CMK (cell line): ENCODE results near the gene CCL21.
"Not testable (repeated sequence)": the region's sequence is repeated elsewhere in the genome, so short reads cannot be mapped to it uniquely, and the experiment has no call there.

Experiments used
- DNase-seq: peaks from one replicate; pipeline ENCODE4 v3.0.0-alpha.2; 2010; ENCODE audit warnings: low read depth

The CCL21 gene, protein sequence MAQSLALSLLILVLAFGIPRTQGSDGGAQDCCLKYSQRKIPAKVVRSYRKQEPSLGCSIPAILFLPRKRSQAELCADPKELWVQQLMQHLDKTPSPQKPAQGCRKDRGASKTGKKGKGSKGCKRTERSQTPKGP

DNA sequence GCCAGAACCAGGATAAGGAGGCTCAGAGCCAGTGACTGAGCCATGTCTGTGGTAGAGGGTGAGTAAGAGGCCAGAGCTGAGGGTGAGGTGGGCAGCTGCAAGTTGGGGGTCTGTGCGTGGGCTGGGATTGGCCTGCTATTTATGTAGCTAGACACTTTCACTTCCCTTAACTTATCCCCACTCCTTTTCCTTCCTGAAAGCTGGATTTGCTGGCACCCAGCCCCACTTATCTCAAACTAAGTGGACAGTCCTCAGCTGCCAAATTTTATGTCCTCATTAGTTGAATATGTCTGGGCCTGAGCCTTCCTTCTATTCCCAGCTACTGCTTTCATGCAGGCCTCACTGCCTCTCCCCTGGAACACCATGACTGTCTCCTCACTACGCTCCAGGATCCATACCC is at the start of gene CCL21:
TSS of gene CCL21 (minus strand) at position 114 of the 400 bp plus-strand sequence. CDS start at position 44, 70 bp downstream.
- no peak for DNase-seq

DNA sequence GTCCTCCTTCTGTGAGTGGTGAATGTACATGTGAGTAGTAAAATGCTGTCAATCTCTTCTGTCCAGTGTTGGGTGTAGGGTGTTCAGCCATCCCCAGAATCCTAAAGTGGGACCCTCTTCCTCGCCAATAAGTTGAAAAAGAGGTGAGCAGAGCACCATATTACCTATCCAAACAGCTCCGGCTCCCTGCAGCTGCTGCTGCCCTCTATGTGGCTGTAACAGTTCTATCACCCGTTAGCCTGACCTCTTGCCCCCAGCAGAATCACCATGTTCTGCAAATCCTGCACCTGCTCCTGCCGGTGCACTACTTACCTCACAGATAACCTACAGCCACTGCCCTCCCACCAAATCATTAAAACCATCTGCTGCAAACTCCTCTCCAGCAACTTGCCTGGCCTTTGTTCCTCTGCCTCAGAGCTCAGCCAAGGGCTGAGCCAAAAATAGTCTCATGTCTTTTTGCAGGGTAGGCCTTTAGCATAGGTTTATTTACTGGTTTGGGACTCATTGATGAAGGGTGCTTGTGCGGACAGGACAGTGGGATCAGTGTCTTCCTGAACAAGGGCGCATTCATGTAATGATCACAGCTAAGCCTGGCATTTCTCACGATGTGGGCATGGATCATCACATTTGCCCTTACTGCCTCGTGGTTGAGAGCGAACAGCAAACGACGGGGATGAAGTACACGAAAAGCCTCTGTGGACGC is 49.6 kb upstream of the CCL21 start:
- DNase-seq = no peak

DNA sequence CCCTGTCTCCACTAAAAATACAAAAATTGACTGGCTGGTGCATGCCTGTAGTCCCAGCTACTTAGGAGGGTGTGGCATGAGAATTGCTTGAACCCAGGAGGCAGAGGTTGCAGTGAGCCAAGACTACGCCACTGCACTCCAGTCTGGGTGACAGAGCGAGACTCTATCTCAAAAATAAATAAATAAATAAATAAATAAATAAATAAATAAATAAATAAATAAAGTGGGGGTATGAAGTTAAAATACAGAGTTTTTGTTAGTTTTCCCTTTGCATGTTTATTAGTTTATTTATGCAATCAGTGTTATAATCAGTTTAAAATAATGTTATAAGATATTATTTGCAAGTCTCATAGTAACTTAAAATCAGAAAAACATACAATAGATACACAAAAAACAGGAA is 40.4 kb upstream of the CCL21 start:
- not testable (repeated sequence) for DNase-seq

DNA sequence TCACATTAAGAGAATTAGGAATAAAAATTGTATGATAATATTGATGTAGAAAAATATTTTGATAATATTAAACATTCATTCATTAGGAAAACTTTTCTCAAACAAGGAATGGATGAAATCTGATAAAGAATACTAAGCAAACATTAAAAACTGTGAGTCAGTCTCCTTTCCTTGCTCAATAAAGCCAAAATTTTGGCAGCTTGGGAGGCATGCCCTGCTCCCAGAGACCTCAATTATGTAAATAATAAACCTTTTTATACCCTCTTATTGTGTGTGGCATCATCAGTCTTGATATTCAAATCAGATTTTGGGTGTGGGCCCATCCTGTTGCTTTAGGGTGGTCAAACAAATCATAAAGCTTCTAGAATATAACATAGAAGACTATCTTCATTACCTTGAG is 36.6 kb upstream of the CCL21 start:
- DNase-seq = no peak

DNA sequence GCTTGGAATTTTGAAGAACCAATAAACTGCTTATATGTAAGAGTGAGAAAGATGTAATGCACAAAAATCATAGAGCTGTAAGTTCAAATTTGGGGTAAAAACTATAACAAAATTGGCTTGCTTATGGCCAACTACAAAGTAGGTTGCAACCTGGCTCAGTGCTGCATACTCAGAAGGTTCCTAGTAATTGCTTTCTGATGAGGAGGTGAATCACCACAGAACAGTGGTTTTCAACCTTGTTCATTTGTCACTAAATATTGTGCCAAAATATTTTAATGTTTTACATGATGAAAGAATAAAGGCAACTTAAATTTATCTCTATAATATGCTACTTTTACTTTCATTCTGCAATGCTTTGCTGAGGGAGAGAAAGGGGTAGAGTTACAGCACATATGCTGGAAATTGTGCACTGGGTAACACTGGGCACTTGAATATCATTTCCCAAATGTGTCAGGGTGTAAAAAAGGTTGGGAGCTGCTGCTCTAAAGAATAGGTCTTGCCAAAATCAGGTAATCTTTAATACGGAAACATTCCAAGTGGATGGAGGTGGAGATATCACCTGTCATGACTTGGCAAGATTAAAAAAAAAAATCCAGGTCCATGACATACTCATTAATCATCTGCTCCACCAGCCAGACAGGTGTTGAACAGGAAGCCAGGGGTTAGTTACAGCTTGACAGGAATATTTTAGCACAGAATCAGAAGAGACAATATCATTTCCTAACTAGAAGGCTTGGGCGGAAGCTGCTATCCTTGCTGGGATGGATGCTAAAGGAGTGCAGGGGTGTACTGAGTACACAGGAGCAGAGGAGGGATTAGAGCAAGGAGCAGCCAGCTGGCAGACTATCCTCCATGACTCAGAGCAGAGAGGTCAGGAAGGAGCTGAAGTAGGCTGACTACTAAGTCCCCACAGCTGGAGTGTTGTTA is 34.6 kb upstream of the CCL21 start:
- DNase-seq = no peak

DNA sequence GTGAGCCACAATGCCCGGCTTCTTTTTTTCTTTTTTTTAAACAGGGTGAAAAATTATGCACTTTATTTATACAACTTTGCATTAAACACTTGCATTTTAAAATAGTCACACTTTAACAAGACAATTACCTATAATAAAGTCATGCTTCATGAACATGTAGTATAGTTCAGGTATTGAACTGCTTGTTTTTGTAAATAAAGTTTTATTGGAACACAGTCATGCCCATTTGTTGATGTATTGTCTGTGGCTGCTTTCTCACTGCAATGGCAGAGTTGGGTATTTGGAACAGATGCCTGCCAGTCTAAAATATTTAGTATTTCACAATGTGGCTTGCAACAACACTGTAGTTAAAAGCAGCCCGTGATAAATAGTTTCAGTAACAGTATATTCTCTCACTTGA is 32.8 kb upstream of the CCL21 start:
- DNase-seq = no peak

DNA sequence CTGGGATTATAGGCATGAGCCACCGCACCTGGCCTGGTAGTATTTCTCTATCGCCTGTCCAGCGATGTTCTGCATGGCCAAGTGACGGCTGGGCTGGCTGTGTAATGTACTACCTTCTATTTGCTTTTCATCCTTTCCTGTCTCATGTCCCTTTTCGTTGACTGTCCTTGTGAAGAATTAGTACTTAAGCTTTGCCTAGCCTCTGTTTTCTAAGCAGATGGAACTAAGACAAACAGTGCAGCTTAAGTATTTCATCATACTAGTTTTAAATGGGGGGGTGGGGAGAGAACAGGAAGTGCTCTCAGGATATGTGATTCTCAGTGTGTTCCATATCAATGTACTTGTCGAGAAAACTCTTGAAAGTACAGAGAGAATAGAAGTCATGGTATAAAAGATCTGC is 31.7 kb upstream of the CCL21 start:
- DNase-seq = no peak

DNA sequence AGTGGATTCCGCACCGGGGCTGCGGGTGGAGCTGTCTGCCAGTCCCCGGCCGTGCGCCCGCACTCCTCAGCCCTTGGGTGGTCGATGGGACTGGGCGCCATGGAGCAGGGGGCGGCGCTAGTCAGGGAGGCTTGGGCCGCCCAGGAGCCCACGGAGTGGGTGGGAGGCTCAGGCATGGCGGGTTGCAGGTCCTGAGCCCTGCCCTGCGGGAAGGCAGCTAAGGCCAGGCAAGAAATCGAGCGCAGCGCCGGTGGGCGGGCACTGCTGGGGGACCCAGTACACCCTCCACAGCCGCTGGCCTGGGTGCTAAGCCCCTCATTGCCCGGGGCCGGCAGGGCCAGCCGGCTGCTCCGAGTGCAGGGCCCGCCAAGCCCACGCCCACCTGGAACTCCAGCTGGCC is 30.2 kb upstream of the CCL21 start:
- DNase-seq = not testable (repeated sequence)

DNA sequence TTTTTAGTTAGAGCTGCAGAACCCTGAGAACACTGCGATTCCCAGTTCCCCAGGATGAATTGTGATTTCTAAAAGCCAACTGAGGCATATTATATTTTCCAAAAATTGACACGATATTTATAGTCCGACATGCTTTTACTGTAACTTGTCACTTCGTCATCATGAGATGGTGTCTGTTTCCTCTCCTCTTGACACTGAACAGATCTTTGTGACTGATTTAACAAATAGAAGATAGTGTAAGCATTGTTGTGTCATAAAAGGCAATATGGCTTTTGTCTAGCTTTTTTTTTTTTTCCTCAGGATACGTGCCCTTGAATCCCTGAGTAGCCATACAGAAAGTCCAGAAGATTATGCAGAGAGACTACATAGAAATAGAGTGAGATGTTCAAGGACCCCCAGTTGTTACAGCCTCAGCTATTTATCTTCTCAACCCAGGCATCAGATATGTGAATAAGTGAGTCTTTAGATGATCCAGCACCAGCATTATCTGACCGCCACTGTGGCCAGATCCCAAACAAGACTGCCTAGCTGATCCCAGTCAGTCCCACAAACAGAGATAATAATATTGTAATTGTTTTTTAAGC is 27.8 kb upstream of the CCL21 start:
- no peak for DNase-seq

DNA sequence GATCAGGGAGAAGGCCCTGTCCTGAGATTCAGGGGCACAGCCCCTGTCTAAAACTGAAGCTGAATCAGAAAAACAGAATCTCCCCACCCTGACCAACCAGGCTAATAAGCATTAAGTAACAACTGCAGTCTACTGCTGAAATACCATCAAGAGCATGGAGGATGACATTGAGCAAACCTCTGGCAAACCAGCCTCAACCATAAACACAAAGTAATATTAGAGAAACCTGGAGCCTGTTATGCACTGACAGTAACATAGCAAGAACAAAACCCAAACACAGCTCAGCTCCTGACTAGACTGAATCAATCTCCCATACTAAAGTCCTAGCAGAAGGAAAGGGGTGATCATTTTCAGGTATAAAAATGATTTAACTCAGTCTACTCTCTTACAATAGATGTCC is 24.8 kb upstream of the CCL21 start:
- no peak for DNase-seq

DNA sequence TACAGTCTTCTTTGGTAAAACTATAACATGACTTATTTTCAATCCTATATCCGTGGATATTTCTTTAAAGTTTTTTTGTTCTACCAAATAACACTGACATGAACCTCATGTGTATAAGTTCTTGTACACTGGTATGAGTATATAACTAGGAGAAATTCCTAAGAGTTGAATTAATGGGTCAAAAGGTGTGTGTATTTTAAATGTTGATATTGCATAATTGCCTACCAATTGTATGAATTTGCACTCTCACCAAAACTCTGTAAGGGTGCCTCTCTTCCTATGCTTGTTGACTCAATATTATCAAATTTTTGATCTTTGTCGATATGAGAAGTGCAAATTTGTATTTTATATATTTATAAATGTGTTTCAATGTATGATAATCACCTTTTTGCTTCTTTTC is 22.9 kb upstream of the CCL21 start:
- no peak for DNase-seq

DNA sequence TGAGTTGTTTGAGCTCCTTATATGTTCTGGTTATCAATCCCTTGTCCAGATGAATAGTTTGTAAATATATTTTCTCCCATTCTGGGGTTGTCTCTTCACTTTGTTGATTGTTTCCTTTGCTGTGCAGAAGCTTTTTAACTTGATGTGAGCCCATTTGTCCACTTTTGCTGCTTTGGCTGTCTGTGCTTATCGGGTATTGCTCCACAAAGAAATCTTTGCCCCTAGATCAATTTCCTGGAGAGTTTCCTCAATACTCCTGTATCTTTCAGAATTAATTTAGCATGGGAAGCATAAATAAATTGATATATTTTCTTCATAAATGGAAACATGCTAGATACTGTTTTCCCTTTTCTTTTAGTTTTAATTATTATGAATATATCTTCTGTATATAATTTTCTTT is 22.5 kb upstream of the CCL21 start:
- DNase-seq = no peak

DNA sequence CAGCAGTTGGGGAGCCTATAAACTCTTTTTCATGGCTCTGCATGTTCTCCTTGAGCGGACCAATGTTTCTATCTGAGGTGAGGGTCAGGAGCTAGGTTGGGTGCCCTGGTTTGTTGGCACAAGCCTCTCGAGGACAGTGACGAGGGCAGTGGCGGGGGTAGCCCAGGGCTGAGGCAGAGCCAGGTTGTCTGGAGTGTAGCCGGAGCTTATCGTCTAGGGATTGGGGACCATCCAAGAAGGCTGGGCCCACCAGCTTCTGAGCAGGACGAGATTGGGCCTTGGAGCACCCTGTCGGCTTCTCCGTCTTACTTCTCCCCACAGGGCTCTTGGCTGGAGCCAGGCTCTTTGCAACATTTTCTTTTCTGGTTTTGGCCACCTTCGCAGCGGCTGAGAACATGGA is 13.2 kb upstream of the CCL21 start:
- DNase-seq = no peak

DNA sequence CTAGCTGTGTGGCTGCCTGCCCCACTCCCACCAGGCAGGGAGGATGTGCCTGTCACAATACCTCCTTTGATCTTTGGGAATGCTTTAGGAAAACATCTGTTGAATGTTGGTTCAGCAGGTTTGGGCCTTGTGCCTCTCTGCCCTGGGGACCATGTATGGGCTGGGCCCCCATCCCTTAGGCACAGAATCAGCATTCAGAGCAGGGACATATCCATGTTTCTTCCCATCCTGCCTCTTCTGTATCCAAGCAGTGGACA is 9.8 kb upstream of the CCL21 start:
- not testable (repeated sequence) for DNase-seq

DNA sequence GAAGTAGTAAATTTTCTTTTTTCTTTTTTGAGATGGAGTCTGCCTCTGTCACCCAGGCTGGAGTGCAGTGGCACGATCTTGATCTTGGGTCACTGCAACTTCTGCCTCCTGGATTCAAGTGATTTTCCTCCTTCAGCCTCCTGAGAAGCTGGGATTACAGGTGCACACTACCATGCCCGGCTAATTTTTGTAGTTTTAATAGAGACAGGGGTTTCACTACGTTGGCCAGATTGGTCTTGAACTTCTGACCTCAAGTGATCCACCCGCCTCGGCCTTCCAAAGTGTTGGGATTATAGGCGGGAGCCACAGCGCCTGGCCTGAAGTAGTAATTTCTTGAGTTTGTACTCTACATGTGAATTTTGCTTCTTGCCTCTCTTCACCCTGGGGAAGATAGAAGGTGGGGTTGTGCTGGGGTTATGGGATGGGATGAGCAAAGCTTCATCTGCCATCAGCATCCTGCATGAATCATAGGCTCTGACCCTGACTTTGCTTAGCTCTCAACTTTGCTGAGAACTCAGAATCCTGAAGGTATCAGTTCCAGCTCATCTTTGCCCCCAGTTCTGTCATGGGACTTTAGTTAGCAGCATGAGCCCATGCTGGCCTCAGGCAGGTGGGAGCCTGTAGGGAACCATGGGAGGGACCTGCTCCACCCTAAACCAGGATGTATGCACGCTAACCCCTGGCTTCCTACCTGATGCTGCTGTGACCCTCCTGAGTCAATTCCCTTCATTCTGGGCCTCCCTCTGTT is 9.3 kb upstream of the CCL21 start:
- DNase-seq = no peak

DNA sequence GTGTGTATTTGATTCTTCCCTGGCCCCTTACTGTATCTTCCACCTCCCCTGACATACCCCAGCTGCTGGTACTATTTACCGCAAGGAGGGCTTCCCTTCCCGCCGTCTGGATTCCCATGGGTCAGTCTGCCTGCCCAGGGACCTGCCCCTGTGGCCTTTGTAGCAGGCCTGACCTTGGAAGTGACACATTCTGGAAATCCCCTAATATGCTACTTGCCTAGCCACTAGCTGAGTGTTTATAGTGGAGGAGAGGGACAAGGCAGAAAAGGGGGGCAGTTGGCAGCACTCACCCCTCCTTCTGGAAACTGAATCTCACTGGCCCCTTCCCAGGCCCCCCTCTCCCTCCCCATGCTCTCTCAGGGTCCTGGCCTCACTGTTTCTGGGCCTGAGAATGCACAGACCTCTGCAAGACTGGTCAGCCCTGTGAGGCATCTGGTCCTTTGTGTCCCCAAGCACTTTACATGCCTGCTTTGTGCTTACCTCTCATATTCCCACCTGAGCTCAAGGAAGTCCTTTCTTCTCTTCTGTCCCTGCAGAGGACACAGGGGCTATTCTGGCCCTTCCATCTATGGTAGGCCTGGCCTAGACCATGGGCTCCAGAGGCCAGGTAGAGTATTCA is 8.2 kb upstream of the CCL21 start:
- DNase-seq = no peak

DNA sequence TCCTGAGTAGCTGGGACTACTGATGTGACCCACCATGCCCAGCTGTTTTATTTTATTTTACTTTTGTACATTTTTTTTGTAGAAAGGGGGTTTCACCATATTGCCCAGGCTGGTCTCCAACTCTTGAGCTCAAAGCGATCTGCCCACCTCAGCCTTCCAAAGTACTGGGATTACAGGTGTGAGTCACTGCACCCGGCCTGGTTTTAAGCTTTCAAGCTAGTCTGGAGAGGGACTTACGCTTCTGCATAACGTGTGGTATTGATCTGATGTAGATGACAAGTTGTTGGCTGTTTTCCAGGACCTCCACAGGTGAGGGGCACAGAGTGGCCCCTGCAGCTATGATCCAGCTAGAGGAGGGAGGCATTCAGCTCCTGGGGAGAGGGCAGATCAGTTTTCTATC is 6.8 kb upstream of the CCL21 start:
- DNase-seq = no peak

DNA sequence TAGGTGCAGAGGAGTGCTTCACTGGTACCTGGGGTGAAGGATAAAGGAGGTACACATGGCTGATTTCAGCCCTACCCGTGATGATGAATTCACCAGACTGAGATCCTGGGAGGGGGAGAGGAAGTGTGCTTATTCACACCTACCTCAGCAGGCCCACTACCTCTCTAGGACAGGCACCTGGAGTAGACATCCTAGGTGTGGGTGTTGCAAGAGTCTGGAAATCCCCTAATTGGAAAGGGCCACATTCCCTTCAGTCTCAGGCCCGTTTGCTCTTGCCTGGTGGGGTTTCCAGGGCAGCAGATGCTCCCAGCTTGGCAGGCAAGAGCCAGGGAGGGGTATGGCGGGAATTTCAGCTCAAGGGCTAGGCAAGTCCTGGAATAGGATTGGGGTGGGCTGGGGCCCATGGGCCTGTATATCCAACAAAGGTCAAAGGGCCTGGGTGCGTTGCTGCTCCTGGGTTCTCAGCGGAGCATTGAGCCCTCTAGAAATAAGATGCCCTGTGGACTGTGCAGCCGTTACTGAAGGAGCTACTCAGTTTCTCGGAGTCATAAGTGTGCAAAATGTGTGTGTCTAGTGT is 5.8 kb upstream of the CCL21 start:
- no peak for DNase-seq

DNA sequence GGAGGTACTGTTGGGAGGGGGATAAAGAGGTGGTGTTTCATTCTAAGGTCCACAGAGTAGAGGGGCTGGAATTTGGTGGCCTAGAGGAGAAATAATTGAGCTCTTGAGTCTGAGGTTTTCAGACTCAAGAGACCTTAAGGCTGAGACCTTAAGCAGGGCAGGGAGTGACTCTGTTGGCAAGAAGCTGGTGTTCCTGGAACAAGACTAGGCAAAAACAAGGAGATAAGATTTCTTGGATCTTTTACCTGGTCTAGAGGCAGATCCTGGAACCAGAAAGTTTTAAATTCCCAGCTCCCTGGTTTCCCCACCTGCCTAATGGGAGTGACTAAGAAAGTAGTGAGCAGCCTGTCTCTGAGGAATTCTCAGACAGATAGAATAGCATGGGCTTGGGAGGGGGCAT is 4.1 kb upstream of the CCL21 start:
- no peak for DNase-seq

DNA sequence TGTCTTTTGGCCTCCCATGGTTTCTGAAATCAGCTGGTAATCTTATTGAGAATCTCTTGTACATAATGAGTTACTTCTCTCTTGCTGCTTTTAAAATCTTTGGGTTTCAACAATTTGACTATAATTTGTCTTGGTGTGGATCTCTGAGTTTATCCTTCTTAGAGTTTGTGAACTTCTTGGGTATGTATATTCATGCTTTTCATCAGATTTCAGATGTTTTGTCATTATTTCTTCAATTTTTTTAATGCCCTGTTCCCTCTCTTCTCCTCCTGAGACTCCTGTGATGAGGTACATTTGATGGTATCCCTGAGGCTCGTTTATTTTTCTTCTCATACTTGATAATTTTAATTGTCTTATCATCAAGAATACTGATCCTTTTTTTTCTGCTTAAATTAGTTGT is 2.2 kb upstream of the CCL21 start:
- no peak for DNase-seq

DNA sequence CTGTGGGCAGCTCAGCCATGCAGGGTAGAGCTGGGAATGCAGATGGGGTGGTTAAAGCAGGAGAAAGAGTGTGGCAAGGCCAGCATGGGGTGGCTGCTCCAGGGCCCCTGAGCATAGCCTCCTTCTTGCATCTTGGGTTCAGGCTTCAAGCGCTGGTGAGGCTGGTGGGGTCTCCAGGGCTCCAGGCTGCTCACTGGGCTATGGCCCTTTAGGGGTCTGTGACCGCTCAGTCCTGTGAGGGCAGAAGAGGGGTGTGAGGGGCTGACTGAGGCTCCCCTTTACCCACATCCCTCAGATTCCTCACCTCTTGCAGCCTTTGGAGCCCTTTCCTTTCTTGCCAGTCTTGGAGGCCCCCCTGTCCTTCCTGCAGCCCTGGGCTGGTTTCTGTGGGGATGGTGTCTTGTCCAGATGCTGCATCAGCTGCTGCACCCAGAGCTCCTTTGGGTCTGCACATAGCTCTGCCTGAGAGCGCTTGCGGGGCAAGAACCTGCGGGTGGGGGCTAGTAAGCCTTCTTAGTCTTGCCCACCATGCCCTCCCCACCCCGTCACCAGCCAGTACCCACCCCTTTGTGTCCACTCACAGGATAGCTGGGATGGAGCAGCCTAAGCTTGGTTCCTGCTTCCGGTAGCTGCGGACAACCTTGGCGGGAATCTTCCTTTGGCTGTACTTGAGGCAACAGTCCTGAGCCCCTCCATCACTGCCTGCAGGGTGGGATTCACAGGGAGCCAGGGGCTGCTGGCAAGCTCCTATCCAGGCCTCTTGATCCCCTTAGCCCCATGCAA is 549 bp downstream of the CCL21 start:
- no peak for DNase-seq
